A673 (cell line): ENCODE data around the gene ANKRD18A. TPM values are rescaled to one million over a fixed set of nuclear protein-coding genes. Genes with fewer than 3 reads are reported as not detected.

Experiments used
- BruUV-seq: library from RNA; stranded (reverse); fragments of 400-500 nt; replicated peaks from 2 replicates; lab custom pipeline; 2021; lab: Mats Ljungman, UMichigan
- CTCF ChIA-PET: fragments of 300-600 bp; sonication (Branson Sonifier 250); formaldehyde crosslinking; loops from one replicate; lab custom pipeline; 2022; ENCODE audit warnings: antibody characterized with exemption; lab: Charles Lee
- POLR2A ChIA-PET: fragments of 300-600 bp; sonication (Branson Sonifier 250); formaldehyde crosslinking; loops from one replicate; lab custom pipeline; 2022; ENCODE audit warnings: antibody characterized with exemption; ENCODE audit not compliant: low non-redundant PET; lab: Charles Lee
- DNase-seq: peaks from one replicate; pipeline ENCODE4 v3.0.0-alpha.2; 2015; ENCODE audit warnings: low spot score
- H3K27ac ChIP-seq: fragments of 200-600 bp; sonication (generic); 2 replicates; pipeline ENCODE4 v1.5.1; 2016; ENCODE audit warnings: mixed run types, low read depth, mild to moderate bottlenecking, mixed read lengths, antibody characterized with exemption, low read length; ENCODE audit not compliant: poor library complexity, severe bottlenecking
- H3K27me3 ChIP-seq: fragments of 200-600 bp; sonication (generic); replicated peaks from 2 replicates; pipeline ENCODE4 v1.6.1; 2017; ENCODE audit warnings: mixed run types, low read depth, mild to moderate bottlenecking, mixed read lengths, antibody characterized with exemption, low read length; ENCODE audit not compliant: insufficient read depth, poor library complexity
- H3K36me3 ChIP-seq: fragments of 200-600 bp; sonication (generic); 2 replicates; pipeline ENCODE4 v1.6.1; 2016; ENCODE audit warnings: mixed run types, mild to moderate bottlenecking, mixed read lengths, antibody characterized with exemption, low read length; ENCODE audit not compliant: insufficient read depth, poor library complexity, severe bottlenecking
- H3K4me1 ChIP-seq: fragments of 200-600 bp; sonication (generic); 2 replicates; pipeline ENCODE4 v1.6.1; 2017; ENCODE audit warnings: mixed run types, mild to moderate bottlenecking, mixed read lengths, antibody characterized with exemption, low read length; ENCODE audit not compliant: insufficient read depth, poor library complexity, severe bottlenecking
- H3K4me3 ChIP-seq: fragments of 200-600 bp; sonication (generic); 2 replicates; pipeline ENCODE4 v1.5.1; 2016; ENCODE audit warnings: low read depth, mixed run types, mild to moderate bottlenecking, mixed read lengths, low read length; ENCODE audit not compliant: poor library complexity, severe bottlenecking
- H3K9me3 ChIP-seq: fragments of 200-600 bp; sonication (generic); 2 replicates; pipeline ENCODE4 v1.6.1; 2016; ENCODE audit warnings: mixed run types, low read depth, mild to moderate bottlenecking, mixed read lengths, antibody characterized with exemption, low read length; ENCODE audit not compliant: poor library complexity, severe bottlenecking
- EZH2 ChIP-seq: fragments of 200-600 bp; sonication (generic); IDR thresholded peaks from 2 replicates; pipeline ENCODE4 v1.6.1; 2017; ENCODE audit warnings: borderline replicate concordance, low read depth, mild to moderate bottlenecking, mixed read lengths, antibody characterized with exemption, low read length; ENCODE audit not compliant: poor library complexity, severe bottlenecking
- intact Hi-C: fragments of 100-400 bp; cut with micrococcal nuclease; formaldehyde crosslinking; loops from one replicate; pipeline ENCODE4 v1.10.0; 2022; ENCODE audit not compliant: unreplicated experiment
- total RNA-seq: library from RNA; stranded (reverse); gene quantifications from 2 replicates; pipeline ENCODE4 v1.2.3, GENCODE V29; 2021
- TF ChIP-seq, protein P1 (sequence below): fragments of 300-800, 200-600 bp; sonication (generic); conservative IDR thresholded peaks from 2 replicates; pipeline ENCODE4 v1.5.1; 2017; ENCODE audit warnings: low read depth, mild to moderate bottlenecking, antibody characterized with exemption, low read length, moderate library complexity, mixed read lengths

Gene ANKRD18A
- total RNA-seq, 1 experiment from 2014 or later, result not detected

DNA sequence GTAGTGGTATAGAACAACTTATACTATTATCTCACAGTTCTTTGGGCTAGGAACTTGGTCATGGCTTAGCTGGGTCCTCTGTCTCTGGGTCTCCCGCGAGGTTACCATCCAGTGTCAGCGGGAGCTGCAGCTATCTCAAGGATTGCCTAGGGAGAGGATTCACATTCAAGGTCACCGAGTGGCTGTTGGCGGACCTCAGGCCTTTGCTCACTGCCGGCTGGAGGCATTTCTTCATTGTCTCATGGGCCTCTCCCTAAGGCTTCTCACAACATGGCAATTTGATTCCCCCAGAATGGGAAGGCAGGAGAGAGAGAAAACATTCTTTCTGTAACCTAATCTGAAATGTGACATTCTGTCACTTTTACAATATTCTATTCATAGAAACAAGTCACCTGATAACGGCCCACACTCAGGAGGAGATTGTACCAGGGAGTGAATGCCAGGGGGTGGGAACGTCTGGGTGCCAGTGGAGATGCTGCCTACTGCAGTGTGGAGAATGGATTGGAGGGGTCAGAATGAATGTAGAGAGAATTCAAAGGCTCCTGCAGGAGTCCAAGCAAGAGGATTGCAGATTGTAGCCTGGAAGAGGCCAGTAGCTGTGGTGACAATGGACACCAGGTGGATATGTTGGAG lies 29.5 kb upstream of the ANKRD18A start:
- H3K36me3 ChIP-seq, result no peaks in the 10 kb centered on the region
- no peaks in the 10 kb centered on the region for H3K27me3 ChIP-seq
- H3K9me3 ChIP-seq, result no peaks in the 10 kb centered on the region
- TF ChIP-seq, protein P1, sequence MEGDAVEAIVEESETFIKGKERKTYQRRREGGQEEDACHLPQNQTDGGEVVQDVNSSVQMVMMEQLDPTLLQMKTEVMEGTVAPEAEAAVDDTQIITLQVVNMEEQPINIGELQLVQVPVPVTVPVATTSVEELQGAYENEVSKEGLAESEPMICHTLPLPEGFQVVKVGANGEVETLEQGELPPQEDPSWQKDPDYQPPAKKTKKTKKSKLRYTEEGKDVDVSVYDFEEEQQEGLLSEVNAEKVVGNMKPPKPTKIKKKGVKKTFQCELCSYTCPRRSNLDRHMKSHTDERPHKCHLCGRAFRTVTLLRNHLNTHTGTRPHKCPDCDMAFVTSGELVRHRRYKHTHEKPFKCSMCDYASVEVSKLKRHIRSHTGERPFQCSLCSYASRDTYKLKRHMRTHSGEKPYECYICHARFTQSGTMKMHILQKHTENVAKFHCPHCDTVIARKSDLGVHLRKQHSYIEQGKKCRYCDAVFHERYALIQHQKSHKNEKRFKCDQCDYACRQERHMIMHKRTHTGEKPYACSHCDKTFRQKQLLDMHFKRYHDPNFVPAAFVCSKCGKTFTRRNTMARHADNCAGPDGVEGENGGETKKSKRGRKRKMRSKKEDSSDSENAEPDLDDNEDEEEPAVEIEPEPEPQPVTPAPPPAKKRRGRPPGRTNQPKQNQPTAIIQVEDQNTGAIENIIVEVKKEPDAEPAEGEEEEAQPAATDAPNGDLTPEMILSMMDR, result no peak
- no peak for TF ChIP-seq EZH2
- H3K4me1 ChIP-seq, result no peaks in the 10 kb centered on the region
- intact Hi-C loops, result loop anchor here (10.0 kb wide), 1 partner anchor 55 kb away; no protein-coding TSS in a partner anchor
- ChIA-PET CTCF (no interaction called here), POLR2A (no interaction called here)
- H3K27ac ChIP-seq, result no peak overlapping the region
- DNase-seq, result no peak
- H3K4me3 ChIP-seq, result no peak overlapping the region
- no TSS peak for BruUV-seq

DNA sequence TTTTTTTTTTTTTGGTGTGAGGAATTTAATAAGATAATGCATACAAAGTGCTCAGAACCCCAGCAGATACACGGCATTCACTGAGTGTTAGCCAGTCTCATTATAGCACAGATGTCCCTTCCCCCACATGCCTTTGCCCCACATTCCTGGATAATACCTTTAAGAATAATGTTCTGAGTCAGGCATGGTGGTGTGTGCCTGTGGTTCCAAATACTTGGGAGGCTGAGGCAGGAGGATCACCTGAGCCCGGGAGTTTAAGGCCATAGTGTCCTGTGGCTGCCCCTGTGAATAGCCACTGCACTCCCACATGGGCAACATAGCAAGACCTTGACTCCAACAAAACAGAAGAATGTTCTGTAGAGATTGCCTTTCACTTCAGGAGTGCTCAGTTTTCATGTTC lies 24.2 kb upstream of the ANKRD18A start:
- CTCF ChIA-PET, result no interaction called here

DNA sequence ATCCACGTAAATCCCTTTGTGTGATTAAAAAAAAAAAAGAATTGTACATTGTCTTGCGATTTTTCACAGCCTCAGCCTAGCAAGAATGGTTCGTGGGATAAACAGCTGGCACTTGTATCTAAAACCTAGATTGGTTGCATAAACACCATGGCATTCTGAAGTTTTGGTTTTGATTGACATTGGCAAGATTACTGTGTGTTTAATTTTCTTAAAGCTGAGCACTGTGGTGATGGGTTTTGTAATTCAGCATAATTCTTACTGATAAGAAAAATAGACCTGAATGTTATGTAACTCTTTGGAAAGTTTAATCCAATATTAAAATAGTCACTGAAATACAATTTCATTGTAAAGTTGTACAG lies 23.4 kb upstream of the ANKRD18A start:
- no TSS peak for BruUV-seq
- intact Hi-C loops, result no loop called here
- CTCF ChIA-PET, result no interaction called here
- Histone ChIP-seq H3K36me3 (no peaks in the 10 kb centered on the region), H3K4me1 (no peaks in the 10 kb centered on the region), H3K27ac (no peak overlapping the region), H3K9me3 (no peaks in the 10 kb centered on the region), H3K27me3 (no peaks in the 10 kb centered on the region), H3K4me3 (no peak overlapping the region)
- no peak for DNase-seq
- POLR2A ChIA-PET, result no interaction called here
- TF ChIP-seq, protein P1, result no peak
- no peak for TF ChIP-seq EZH2

More for the DNA sequence above, 24.2 kb upstream of the ANKRD18A start:
- Histone ChIP-seq H3K27me3 (no peaks in the 10 kb centered on the region), H3K36me3 (no peaks in the 10 kb centered on the region), H3K9me3 (no peaks in the 10 kb centered on the region), H3K4me1 (no peaks in the 10 kb centered on the region), H3K27ac (no peak overlapping the region), H3K4me3 (no peak overlapping the region)
- intact Hi-C loops, result no loop called here
- no peak for DNase-seq
- no TSS peak for BruUV-seq
- TF ChIP-seq EZH2, result no peak
- TF ChIP-seq, protein P1, result no peak
- POLR2A ChIA-PET, result no interaction called here
